ENCODE results near the gene AP2A2.

The AP2A2 gene

DNA sequence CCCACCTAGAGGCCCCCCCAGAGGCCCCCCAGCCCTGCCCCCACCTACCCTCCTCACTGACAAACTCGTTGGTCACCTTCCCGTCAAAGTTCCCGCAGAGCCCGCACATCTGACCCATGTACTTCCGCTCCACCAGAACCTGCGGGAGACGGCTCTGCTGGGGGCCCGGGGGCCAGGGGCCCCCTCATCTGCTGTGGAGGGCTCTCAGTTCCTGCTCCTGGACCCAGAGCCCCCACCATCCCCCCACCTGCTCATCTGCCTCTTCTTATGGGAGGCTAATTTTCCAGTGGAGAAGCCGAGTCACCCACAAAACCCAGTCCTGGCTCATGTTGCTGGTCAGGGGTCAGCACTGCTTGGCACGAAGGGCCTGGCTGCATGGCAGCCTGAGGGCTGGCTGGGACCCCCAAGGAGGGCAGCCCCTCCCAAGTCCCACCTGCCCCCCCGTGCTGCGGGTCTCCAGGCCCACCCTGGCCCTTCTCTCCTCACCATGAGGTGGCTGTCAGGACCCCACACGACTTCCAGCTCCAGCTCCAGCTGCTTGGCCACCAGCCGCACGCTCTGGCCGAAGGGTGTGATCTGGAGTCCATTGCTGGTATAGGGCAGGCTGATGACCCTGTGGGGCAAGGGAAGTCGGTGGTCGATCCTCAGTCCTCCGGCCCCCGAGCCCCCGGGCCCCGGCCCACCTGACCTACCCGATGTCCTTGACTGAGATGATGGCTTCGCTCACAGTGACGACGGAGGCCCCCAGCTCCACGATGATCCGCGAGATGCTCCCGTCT is 105.6 kb downstream of the AP2A2 start:
- no peak for DNase-seq

DNA sequence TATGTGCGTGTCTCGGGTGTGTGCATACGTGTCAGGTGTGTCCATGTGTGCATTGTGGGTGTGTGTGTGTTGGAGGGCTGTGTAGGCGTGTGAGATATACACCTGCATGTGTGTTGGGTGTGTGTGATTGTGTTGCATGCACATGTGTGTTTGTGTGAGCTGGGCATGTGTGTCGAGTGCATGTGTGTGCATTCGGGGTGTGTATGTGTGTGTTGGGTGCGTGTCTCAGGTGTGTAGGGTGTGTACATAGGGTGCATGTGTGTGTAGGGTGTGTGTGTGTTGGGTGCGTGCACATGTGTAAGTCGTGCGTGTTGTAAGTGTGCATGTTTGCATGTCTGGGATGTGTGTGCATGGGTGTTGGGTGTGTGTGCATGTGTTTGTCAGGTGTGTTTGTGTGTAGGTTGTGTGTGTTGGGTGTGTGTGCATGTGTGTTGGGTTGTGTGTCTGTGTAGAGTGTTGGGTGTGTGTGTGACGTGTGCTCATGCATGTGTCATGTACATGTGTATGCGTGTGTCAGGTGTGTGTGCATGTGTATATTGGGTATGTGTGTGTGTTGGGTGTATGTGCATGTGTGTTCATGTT is 106.7 kb downstream of the AP2A2 start:
- no peak for DNase-seq

DNA sequence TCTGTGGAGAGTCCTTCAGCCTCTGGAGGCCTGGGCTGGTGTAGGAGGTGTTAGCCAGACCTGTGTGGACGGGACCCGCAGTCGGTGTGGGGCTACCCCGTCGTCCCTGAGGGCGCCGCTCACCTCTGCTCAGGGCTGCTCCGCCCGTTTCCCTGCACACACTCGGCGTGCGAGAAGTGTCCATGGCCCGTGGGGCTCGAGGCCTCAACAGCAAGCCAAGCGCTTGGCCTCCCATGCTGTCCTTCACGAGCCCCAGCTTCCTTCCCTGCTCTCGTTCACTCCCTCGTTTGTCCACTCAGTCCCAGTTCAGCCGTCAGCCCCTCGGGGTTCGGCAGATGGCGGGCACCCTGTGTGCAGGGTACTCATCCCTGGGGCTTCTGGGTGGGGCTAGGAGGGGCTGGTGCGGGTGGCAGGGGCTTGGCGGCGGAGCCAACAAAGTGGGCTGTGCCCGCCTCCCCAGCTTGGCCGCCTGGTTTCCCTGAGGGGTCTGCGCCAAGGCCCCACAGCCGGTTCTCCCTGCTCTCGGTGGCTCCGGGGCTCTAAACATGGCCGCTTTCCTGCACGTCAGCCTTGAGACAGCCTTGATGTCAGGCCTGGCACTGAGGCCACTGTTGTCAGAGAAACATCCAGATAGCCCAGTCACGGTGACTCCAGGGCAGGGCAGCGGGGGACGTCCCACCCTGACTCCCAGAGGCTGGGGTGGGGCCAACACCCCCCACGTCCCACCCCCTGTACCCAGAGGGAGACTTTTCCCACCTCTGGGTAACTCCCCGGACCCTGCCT is 107.5 kb downstream of the AP2A2 start:
- no peak for DNase-seq

DNA sequence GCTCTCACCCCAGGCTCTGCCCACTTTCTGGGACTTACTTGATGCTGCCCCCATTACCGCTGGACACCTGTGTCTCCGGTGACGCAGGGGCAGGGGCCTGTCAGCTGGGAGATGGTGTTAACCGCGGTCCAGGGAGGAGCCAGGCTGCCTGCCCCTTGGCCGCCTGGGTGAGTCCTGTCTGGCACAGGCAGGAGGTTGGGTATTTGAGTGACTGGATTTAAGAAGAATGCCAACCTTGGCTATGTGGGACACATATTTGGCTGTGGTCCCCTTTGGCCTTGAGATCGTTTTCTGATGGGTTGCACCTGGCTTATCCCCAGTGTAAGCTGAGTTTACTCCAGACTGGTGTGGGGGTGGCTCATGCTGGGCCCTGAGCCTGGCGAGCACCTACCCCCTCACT is 108.3 kb downstream of the AP2A2 start:
- DNase-seq, result no peak

DNA sequence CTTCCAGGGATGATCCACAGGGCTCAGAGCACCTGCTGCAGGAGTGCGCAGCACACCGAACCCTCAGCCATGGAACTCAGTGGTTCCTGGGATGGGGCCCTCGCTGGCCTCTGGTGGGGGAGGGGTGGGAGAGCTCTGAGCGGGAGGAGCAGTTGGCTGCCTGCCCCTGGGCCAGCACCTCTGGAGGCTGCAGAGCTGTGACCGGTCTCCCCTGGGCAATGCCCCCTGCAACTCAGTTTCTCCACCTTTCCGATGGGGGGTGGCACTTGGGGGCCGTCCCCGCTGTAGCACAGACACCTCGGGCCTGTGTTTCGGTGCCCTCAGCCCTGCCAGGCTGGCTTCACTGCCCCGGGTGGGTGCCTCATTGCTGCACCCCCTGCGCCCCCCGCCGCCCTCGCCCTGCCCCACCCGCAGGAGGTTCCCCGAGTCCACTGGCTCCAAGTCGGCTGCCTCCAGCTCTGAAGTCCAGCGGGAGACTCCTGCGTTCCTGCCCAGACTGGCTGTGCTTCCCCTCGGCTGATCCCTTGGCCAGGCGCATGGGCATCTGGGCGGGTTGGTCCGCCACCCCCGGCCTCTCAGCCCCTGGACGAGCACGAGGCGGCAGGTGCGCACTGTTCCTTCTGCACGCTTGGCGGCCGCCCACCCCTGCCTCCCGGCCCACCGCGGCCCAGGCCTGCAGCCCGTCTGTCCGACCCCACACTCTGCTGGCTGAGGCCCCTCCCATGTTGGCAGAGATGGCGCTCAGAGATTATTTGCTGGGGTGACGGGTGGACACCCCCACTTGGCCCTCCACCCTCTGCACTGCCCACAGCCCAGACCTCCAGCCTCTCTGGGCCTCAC is 109.0 kb downstream of the AP2A2 start:
- DNase-seq, result no peak

DNA sequence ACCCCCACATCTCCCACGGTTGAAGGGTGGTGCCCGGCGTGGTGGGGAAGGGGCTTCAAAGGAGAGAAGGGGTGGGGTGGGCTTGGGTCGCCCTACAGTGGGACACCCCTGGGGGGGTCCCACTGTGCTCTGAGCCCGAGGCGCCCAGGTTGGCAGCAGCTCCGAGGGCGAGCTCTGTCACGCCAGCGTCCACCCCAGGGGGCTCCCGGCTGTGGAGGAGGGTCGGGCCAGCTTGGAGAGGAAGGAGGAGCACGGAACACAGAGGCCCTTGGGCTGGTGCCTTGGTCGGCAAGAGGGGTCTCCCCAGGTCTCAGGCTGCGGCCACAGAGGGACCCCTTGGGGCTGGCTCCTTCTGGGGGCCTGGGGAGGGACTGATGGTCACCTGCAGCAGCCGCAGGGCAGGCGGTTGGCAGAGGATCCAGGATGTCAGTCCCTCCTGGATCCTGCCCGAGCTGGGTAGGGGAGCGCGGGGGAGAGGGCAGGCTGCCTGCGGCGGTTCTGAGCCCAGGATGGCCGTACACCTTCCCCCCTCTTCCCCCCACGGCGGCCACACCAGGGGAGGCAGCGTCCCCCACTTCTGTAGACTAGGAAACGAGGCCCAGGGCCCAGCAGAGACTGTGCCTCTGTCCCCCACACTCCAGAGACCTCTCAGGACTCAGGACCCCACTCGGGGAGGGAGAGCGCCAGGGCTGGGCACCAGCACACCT is 110.1 kb downstream of the AP2A2 start:
- DNase-seq, result no peak

DNA sequence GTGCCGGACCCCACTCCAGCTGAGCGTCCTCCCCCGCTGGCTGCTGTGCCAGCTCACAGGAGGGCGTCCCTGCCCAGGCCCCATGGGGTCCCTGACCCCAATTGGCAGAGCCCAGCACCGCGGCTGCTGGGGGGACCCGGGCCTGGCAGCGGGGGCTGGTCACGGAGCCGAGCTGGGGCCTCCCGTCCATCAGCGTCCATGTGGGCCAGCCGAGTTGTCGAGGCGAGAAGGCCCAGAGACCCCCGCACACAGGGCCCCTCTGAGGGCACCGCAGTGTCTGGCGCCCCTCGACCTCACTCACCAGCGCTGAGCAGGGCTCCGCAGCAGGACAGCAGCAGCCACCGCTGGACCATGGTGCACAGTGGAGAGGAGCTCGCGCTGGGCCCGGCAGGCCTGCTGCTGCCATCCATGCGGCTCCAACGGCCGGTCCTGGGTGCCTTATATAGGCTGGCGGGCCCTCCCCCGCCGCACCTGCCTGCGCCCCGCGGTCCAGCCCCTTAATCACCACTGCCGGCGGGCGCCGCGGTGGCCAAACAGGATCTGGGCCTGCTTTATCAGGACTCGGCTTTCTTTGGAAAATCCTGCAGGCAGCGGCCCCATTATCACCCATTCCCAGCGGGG is 110.7 kb downstream of the AP2A2 start, which contains the start of gene MUC6:
Gene MUC6 (minus strand): TSS at position 416 of the 621 bp plus-strand sequence. CDS start 63 bp downstream, at position 353.
- DNase-seq, result no peak

DNA sequence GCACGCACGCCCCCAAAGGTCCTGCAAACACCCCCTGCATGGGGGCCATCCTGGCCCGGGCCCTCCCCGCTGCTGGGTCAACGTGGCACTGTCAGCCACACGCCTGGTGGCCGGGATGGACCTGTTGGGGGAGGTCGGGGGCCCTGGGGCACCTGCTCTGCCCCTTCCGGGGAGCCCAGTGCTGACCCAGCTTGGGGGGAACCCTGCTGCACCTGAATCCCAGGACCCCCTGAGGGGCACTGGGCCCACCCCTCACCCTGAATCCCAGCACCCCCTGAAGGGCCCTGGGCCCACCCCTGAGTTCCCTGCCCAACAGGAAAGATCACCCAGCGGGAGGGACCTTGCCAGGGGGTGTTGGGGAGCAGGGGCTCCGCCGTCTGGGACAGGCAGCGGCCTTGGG is 111.3 kb downstream of the AP2A2 start:
- no peak for DNase-seq

DNA sequence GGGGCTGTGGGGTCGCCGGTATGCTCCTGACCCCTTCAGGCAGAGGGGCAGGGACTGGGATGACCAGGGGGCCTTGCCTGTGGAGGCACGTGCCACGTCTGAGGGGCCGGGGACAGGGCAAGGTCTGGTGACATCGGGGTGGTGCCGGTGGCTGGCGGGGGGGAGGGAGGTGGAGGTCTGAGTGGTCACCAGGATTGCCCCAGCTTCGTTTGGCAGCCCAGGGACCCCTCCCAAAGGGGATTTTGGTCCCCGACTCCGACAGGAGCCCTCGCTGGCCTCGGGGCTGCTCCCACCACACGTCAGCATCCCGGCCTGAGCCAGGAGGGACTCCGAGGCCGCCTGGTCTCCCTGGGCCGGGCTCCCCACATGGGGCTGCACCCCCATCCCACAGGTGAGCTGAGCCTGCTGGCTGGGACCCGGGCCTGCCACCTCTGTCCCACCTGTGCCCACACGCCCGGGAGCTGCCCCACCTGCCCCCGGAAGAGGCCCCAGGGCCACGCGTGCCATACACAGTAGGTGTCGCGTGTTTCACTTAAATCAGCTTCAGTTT is 111.9 kb downstream of the AP2A2 start:
- no peak for DNase-seq

DNA sequence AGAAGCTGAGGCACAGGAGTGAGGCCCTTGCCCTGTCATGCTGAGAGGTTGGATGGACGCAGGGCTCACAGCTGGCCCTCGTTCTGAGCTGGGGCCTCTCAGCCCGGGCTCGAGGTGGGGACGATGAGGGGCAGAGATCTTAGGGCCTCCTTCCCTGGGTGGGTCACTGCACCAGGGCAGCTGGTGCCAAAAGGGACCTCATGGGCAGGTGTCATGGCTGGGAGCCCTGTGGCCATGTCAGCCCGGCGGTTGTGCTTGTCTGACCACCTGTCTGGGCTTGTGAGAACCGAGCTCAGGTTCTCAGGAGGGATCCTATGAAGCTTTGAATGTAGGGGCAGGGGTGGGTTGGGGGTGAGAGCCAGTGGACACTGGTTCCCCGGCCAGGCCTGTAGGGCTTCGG is 112.7 kb downstream of the AP2A2 start:
- DNase-seq, result no peak

DNA sequence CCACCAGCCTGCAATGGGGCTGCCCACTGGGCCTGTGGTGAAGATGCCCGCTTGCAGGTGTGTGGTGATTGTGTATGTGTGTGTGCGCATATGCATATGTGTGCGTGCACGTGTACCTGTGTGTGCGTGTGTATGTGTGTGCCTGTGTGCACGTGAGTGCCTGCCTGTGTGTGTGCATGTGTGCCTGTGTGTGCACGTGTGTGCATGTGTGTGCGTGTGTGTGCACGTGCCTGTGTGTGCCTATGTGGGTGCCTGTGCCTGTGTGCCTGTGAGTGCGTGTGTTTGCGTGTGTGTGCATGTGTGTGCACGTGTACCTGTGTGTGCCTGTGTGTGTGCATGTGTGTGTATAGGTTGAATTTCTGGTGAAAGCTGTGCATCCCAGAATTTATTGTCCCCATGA is 113.3 kb downstream of the AP2A2 start:
- no peak for DNase-seq

DNA sequence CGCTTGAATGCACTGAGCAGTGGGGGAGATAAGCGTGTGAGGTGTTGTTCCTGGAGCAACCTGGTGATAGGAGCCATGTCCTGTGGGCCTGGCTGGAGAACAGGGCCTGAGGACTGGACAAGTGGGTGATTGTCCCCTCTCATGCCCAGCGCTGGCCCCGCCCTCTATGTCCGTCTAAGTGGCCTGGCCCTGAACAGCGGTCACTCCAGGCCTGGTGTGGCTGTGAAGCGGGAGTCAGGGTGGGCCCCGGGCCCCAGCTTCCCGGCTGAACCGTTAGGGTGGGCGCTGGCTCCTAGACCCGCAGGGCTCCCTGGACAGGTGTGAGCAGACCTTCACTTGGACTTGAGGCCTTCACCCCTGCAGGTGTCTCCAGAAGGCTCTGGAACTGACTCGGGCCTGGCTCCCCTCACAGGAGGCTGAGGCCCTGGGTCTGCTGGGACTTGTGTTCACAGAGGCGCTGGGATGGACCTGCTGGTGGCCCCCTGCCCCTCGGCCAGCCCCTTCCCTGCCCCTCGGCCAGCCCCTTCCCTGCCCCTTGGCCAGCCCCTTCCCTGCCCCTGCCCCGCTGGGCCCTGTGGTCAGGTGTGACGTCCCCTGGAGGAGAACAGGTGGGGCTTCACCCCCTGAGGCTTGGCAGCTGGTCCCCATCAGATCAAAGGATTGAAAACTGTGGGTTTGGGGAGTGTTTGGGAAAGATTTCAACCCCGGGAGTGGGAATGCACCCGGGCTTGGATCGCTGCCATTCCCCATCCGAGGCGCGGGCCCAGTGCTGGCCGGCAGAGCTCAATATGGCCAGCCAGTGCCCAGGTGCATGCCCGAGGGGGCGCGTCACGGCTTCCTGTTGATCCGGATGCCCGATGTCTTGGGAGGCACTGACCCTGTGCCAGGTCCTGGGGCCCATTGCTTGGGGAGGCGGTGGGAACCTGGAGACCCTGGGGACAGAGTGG is 114.1 kb downstream of the AP2A2 start:
- DNase-seq, result no peak

DNA sequence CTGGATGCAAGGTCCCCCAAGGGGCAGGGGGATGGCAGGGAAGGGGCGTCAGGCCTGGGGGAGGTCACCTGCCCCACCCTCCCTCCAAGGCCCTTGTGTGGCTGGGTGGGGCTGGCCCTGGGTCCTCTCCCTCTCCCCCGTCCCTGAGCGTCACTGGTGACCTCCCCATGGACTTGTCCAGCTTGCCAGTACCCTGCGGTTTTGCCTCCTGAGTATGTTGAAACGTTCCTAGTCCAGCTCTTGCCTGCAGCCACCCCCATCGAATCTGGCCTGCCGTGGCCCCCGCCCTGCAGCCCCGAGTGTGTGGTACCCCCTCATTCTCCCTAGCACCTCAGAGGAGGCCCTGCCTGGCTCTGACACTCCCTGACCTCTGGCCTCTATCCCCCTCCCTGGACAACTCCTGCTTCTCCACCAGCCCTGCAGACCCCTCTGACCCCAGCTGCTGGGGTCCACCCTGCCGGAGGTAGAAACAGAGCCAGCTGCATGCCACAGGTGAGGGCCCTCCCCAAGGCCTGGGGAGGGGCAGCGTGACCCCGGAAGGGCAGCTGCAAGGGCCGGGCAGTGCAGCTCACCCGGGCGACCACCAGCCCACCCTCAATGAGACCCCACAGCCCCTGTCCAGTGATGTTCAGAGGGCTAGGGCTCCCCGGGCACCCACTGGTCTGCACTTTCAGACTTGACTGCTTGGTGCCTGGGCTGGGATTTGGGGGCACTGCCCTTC is 114.9 kb downstream of the AP2A2 start:
- no peak for DNase-seq

DNA sequence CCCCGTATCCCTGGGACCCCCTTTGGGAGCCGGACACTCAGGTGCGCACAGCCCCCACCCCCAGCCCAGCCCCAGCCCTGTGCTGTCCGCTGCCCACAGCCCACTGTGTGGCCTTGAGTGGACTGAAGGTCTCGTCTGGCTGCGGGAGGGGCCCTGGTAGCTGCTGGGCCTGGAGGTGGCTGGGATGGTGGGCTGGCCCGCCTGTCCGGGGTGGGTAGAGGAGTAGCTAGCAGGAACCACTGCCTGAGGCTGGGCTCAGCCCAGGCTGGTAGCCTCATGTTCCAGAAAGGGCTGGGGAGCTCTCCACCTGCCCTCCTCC is 115.4 kb downstream of the AP2A2 start:
- no peak for DNase-seq

DNA sequence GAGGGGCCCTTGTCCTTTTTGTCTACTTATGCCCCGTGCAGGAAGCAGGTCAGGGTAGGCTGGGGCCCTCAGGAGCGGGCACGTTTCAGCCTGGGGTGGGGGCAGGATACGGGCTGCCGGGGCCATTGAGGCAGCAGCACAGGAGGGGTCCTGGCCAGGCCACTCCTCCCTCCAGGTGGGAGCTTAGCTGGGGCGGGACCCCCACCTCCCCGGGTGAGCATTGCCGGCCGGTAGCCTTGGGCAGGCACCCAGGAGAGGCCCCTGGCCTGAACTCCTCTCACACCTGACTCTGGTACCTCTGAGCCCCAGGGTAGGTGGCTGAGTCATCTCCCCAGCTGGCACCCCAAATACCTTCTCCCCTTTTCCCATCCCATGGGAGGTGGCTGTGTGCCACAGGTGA is 115.8 kb downstream of the AP2A2 start:
- DNase-seq, result no peak

DNA sequence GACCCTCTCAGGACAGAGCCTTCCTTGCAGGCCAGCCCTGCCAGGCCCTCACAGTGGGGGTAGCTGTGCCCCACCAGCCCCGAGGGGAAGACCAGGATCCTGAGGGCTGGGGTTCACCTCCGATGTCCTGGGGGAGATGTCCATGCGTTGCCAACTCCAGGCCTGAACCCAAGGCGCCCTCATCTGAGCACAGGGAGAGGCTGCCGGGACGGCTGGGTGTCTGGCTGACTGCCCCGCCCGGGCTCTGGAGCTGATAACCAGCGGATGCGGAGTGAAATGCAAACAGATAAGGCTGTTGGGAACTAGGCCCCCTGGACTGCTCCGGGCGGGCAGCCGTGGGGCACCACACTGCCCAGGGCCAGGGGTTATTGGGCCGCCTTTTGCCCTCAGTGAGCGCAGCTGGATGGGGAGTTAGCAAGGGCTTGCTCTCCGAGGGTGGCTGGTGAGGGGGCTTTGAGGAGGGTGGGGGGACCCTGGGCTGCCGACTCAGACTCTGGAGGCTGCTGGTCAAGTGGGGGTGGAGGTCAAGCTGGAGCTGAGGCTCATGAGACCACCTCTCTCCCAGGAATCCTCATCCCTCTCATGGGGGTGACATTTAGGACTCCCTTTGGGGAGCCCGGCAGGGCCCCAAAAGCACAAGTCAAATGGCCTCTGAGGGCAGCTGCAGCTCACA is 116.4 kb downstream of the AP2A2 start:
- DNase-seq, result peak; percentile 86

DNA sequence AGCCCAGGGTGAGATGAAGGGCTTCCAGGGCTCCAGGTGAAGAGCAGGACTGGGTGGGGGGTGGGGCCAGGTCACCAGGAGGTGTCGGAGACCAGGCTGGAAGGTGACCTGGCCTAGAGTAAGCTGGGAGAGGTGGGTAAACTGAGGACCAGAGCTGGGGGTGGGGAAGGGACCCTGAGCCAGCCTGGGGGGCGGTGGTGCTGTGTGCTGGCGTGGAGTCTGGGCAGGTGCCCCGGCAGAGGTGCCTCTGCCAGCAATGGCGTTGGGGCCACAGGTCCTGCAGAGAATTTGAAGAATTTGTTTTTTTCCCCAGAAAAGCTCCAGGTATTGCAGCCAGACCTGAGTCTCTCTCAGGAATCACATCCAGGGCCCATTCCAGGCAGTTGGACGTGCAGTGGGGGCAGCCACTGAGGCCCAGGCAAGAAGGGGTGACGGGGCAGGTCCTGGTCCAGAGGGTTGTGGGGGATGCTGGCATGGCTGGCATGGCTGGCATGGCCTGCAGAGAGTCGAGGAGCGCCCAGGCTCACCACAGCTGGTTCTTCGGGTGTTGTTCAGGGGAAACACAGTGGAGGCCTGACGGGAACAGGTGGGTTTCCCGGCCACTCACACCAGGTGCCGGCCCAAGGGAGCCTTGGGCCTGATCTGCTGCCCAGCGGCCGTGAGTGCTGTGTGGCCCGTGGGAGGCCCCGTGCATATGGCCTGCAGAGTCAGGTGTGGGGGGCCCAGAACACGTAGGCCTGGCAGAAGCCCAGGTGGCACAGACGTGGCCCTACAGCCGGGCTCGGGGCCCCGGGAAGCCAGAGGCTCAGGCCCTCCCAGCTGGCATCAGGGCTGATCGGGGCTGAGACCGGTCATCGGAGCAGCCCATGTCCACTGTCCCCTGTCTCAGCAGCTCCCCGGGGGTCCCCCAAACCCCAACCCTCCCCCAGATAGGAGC is 117.2 kb downstream of the AP2A2 start:
- DNase-seq, result no peak

DNA sequence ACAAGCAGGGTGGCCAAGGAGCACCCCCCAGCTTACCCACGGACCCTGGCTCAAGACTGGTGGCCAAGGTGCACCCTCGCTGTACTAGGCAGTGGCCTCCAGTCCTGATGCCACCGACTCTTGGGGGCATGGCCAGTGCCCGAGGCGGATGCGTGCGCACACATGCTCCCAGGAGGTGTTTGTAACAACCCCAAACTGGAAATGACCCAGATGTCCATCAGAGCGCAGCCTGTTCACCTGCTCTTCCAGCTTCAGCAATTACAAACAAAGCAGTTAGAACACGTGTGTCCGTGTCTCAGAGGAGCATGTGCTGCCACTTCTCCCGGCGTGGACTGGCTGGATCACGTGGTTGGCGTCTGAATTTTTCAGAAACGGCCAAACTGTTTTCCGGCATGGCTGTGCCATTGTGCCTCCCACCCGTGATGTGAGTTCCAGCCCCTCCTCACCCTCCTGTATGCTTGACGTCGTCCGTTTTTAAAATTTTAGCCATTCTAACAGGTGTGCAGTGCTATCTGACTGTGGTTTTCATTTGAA is 118.0 kb downstream of the AP2A2 start:
- DNase-seq, result no peak
